Hepatocyte (in vitro differentiated cells): ENCODE data around the gene PRDM16. TPM values are rescaled to one million over a fixed set of nuclear protein-coding genes. Genes with fewer than 3 reads are reported as not detected.

Experiments used
- DNase-seq: peaks from one replicate; pipeline ENCODE4 v3.0.0-alpha.2; 2016; ENCODE audit warnings: low spot score
- H2AFZ ChIP-seq: fragments of 200-600 bp; sonication (generic); 2 replicates; pipeline ENCODE4 v1.6.0; 2016; ENCODE audit warnings: antibody characterized with exemption, mild to moderate bottlenecking
- H3K27ac ChIP-seq: fragments of 200-600 bp; sonication (generic); 2 replicates; pipeline ENCODE4 v1.5.1; 2016; ENCODE audit warnings: mild to moderate bottlenecking
- H3K27me3 ChIP-seq: fragments of 200-600 bp; sonication (generic); 2 replicates; pipeline ENCODE4 v1.6.1; 2016
- H3K36me3 ChIP-seq: fragments of 200-600 bp; sonication (generic); replicated peaks from 2 replicates; pipeline ENCODE4 v1.5.1; 2016; ENCODE audit warnings: low read depth; ENCODE audit not compliant: insufficient read depth
- H3K4me1 ChIP-seq: fragments of 200-600 bp; sonication (generic); 2 replicates; pipeline ENCODE4 v1.5.1; 2016; ENCODE audit warnings: mild to moderate bottlenecking, moderate library complexity; ENCODE audit not compliant: insufficient read depth
- H3K4me2 ChIP-seq: fragments of 200-600 bp; sonication (generic); 2 replicates; pipeline ENCODE4 v1.6.0; 2016
- H3K4me3 ChIP-seq: fragments of 200-600 bp; sonication (generic); 2 replicates; pipeline ENCODE4 v1.5.1; 2016; ENCODE audit warnings: mild to moderate bottlenecking
- H3K79me2 ChIP-seq: fragments of 200-600 bp; sonication (generic); 2 replicates; pipeline ENCODE4 v1.6.0; 2017; ENCODE audit warnings: mild to moderate bottlenecking
- H3K9me2 ChIP-seq: fragments of 200-600 bp; sonication (generic); replicated peaks from 2 replicates; pipeline ENCODE4 v1.6.0; 2017; ENCODE audit warnings: mild to moderate bottlenecking; ENCODE audit not compliant: insufficient read depth
- H3K9me3 ChIP-seq: fragments of 200-600 bp; sonication (generic); 2 replicates; pipeline ENCODE4 v1.5.1; 2016; ENCODE audit warnings: low read depth, mild to moderate bottlenecking
- H4K20me1 ChIP-seq: fragments of 200-600 bp; sonication (generic); 2 replicates; pipeline ENCODE4 v1.6.0; 2016; ENCODE audit warnings: mild to moderate bottlenecking; ENCODE audit not compliant: insufficient read depth, poor library complexity, severe bottlenecking
- EZH2 ChIP-seq: fragments of 200-600 bp; sonication (generic); IDR thresholded peaks from 2 replicates; pipeline ENCODE4 v1.6.1; 2016; ENCODE audit warnings: antibody characterized with exemption, mild to moderate bottlenecking, borderline replicate concordance
- EZH2phosphoT487 ChIP-seq: fragments of 200-600 bp; sonication (generic); IDR thresholded peaks from one replicate; pipeline ENCODE4 v1.6.1; 2018; ENCODE audit warnings: antibody characterized with exemption, mild to moderate bottlenecking, low read depth, moderate library complexity; ENCODE audit not compliant: unreplicated experiment, severe bottlenecking
- WGBS: methylation state at CpG from one replicate; pipeline ENCODE4 v1.1.6; 2016; ENCODE audit warnings: low lambda C conversion rate; ENCODE audit errors: missing lambda C conversion rate; 5-methylcytosine and 5-hydroxymethylcytosine counted together
- polyA plus RNA-seq: library from polyadenylated mRNA; unstranded; fragments of >200 nt; fragmentation: Nextera tagmentation; extraction: Ambion mirVana; gene quantifications from 2 replicates; pipeline ENCODE4 v1.2.1, GENCODE V29; 2016
- total RNA-seq: library from RNA; depleted of rRNA; stranded (reverse); fragments of >200 nt; gene quantifications from 2 replicates; pipeline ENCODE4 v1.2.3, GENCODE V29; 2014
- TF ChIP-seq, protein P1 (sequence below): fragments of 200-600 bp; sonication (generic); IDR thresholded peaks from 2 replicates; pipeline ENCODE4 v1.5.1; 2016; ENCODE audit warnings: antibody characterized with exemption, mild to moderate bottlenecking; ENCODE audit not compliant: poor library complexity

PRDM16 gene
- total and polyA plus RNA-seq, 2 experiments from 2014 or later = 8.1 to 9.9 TPM

DNA sequence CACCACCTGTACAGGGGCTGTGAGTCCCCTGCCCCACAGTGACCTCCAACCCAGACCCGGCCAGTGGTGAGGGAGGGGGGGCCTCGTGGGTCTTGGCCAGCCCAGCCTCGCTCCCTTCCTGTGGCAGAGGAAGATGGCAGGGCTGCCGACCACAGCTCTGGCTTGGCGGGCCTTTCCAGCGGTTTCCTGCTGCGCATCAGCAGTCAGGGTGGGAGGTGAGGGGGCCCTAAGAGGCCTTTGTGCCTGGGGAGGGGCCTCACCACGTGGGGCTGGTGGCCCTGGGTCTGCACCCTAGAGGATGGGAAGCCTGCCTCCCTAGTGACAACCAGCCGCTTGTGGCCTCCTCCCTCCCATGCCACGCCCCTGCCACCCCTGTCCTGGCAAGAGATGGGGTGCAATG, 312.9 kb downstream of the PRDM16 start:
- H3K4me1 ChIP-seq = no peaks in the 10 kb centered on the region
- H3K27ac ChIP-seq = no peak overlapping the region
- H2AFZ ChIP-seq = no peak overlapping the region
- H3K4me2 ChIP-seq = no peak overlapping the region
- TF ChIP-seq EZH2 (no peak), EZH2phosphoT487 (no peak)
- TF ChIP-seq, protein P1, sequence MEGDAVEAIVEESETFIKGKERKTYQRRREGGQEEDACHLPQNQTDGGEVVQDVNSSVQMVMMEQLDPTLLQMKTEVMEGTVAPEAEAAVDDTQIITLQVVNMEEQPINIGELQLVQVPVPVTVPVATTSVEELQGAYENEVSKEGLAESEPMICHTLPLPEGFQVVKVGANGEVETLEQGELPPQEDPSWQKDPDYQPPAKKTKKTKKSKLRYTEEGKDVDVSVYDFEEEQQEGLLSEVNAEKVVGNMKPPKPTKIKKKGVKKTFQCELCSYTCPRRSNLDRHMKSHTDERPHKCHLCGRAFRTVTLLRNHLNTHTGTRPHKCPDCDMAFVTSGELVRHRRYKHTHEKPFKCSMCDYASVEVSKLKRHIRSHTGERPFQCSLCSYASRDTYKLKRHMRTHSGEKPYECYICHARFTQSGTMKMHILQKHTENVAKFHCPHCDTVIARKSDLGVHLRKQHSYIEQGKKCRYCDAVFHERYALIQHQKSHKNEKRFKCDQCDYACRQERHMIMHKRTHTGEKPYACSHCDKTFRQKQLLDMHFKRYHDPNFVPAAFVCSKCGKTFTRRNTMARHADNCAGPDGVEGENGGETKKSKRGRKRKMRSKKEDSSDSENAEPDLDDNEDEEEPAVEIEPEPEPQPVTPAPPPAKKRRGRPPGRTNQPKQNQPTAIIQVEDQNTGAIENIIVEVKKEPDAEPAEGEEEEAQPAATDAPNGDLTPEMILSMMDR = no peak
- no peaks in the 10 kb centered on the region for H3K9me3 ChIP-seq
- H3K9me2 ChIP-seq = no peaks in the 10 kb centered on the region
- H3K4me3 ChIP-seq = no peak overlapping the region
- 83% methylated on average over 10 of the region's 10 CpGs for WGBS
- H4K20me1 ChIP-seq = no peaks in the 10 kb centered on the region
- peaks cover 4% of the 10 kb centered on the region for H3K27me3 ChIP-seq
- no peak for DNase-seq
- no peaks in the 10 kb centered on the region for H3K79me2 ChIP-seq
- no peaks in the 10 kb centered on the region for H3K36me3 ChIP-seq

GRCh38 chr1:3382326-3383057, 313.5 kb downstream of the PRDM16 start:
- Histone ChIP-seq H3K79me2 (no peaks in the 10 kb centered on the region), H2AFZ (no peak overlapping the region), H3K9me3 (no peaks in the 10 kb centered on the region), H3K4me2 (no peak overlapping the region), H3K4me3 (no peak overlapping the region), H4K20me1 (no peaks in the 10 kb centered on the region), H3K27ac (no peak overlapping the region), H3K27me3 (peaks cover 4% of the 10 kb centered on the region), H3K4me1 (no peaks in the 10 kb centered on the region), H3K36me3 (no peaks in the 10 kb centered on the region), H3K9me2 (no peaks in the 10 kb centered on the region)
- TF ChIP-seq, protein P1 = no peak
- no peak for TF ChIP-seq EZH2phosphoT487
- DNase-seq = no peak
- WGBS = 92% methylated on average over 14 of the region's 14 CpGs

DNA sequence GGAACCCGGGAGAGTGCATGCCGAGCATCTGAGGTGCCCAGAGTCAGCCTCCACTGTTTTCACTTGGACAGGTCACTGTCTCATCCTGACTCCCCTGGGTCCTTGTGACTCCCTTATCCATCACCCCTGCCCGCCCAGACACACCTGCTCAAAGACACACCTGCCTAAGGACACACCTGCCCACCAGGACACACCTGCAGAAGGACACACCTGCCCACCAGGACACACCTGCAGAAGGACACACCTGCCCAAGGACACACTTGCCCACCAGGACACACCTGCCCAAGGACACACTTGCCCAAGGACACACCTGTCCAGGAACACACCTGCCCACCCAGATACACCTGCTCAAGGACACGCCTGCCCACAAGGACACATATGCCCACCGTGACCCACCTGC, 314.7 kb downstream of the PRDM16 start:
- no peaks in the 10 kb centered on the region for H3K9me3 ChIP-seq
- H3K79me2 ChIP-seq = no peaks in the 10 kb centered on the region
- H4K20me1 ChIP-seq = no peaks in the 10 kb centered on the region
- 85% methylated on average over 5 of the region's 5 CpGs for WGBS
- no peaks in the 10 kb centered on the region for H3K36me3 ChIP-seq
- no peak for DNase-seq
- no peaks in the 10 kb centered on the region for H3K4me1 ChIP-seq
- H3K9me2 ChIP-seq = no peaks in the 10 kb centered on the region
- H3K27ac ChIP-seq = no peak overlapping the region
- H2AFZ ChIP-seq = no peak overlapping the region
- TF ChIP-seq EZH2phosphoT487 = no peak
- TF ChIP-seq, protein P1 = no peak
- no peak for TF ChIP-seq EZH2
- no peak overlapping the region for H3K4me3 ChIP-seq
- H3K27me3 ChIP-seq = peaks cover 11% of the 10 kb centered on the region
- H3K4me2 ChIP-seq = no peak overlapping the region

- peaks cover 11% of the 10 kb centered on the region for H3K27me3 ChIP-seq
- no peaks in the 10 kb centered on the region for H3K4me1 ChIP-seq
- H4K20me1 ChIP-seq = no peaks in the 10 kb centered on the region
- no peaks in the 10 kb centered on the region for H3K9me3 ChIP-seq
- H3K36me3 ChIP-seq = no peaks in the 10 kb centered on the region
- H3K4me3 ChIP-seq = no peak overlapping the region
- TF ChIP-seq EZH2phosphoT487 (no peak), EZH2 (no peak)
- TF ChIP-seq, protein P1 = no peak
- H2AFZ ChIP-seq = no peak overlapping the region
- H3K4me2 ChIP-seq = no peak overlapping the region
- WGBS = 74% methylated on average over 12 of the region's 12 CpGs
- no peak for DNase-seq
- no peaks in the 10 kb centered on the region for H3K79me2 ChIP-seq
- no peak overlapping the region for H3K27ac ChIP-seq
- no peaks in the 10 kb centered on the region for H3K9me2 ChIP-seq
Measured at GRCh38 chr1:3384407-3384806, 315.4 kb downstream of the PRDM16 start.
